Measurements from ENCODE around the gene LTBP2.

The LTBP2 gene

GRCh38 chr14:74551431-74552371 is 60.3 kb downstream of the LTBP2 start:
- no peak for DNase-seq (ENCODE audit: low spot score)
- peak overlapping the region; percentile 81 for H3K27ac ChIP-seq
- ChIA-PET POLR2A (ENCODE audit: low non-redundant PET) (no interaction called here), CTCF (no interaction called here)
- no peak for TF ChIP-seq CTCF (conservative IDR thresholded peaks at IDR 0.05; ENCODE audit: low read depth)

DNA sequence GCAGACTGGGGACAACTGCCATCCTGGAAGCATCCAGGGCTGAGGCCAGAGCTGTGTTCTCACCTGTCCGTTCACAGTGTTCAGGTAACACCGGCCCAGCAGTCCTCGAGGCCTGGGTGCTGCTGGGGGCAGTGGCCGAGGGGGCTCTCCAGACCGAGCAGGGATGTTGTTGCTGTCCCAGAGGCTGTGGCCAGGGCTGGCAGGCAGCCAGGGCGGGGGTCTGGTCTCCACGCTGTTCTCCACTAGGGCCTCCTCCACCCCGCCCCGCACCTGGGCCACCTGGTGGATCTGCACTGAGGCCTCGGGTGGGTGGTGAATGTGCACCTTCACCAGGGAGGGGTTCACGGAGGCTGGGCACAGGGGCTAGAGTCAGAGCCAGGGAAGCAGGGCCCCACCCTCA is 61.0 kb downstream of the LTBP2 start:
- POLR2A ChIA-PET (ENCODE audit: low non-redundant PET), result no interaction called here

GRCh38 chr14:74550071-74550470 is 62.0 kb downstream of the LTBP2 start:
- POLR2A ChIA-PET (ENCODE audit: low non-redundant PET), result interaction anchor here (1.2 kb wide), 1 partner anchor 20 kb away, joined by 4 read pairs; no protein-coding TSS in a partner anchor
- TF ChIP-seq CTCF (conservative IDR thresholded peaks at IDR 0.05; ENCODE audit: low read depth), result no peak
- no peak for DNase-seq (ENCODE audit: low spot score)
- peak overlapping the region; percentile 81 for H3K27ac ChIP-seq
- CTCF ChIA-PET, result interaction anchor here (0.6 to 1.1 kb wide), 5 partner anchors 59 to 315 kb away, joined by 3 to 9 read pairs (median 4); partner anchors contain the start of gene LTBP2

More for the DNA sequence above, 61.0 kb downstream of the LTBP2 start:
- no peak for DNase-seq (ENCODE audit: low spot score)
- CTCF ChIA-PET, result interaction anchor here (0.9 kb wide), 1 partner anchor 61 kb away, joined by 4 read pairs; the partner anchor contains the start of gene LTBP2
- TF ChIP-seq CTCF (conservative IDR thresholded peaks at IDR 0.05; ENCODE audit: low read depth), result no peak
- H3K27ac ChIP-seq, result peak overlapping the region; percentile 81

DNA sequence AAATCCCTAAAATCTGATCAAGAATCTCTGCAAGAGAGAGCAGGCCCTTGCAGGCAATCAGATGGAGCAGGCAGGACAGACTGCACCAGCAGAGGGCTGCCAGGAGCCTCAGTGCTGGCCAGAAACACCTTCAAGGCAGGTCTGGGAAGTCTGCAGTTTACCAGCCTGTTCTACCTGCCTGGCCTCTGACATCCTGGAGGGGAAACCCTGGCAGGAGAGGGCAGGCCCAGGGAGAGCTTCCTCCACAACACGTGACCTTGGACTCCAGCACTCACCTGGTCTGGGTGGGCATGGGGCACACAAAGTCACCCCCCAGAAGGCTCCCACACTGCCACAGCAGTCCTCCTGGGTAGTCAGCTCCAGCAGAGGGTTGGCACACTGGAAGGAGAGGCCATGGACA is 62.4 kb downstream of the LTBP2 start:
- TF ChIP-seq CTCF (conservative IDR thresholded peaks at IDR 0.05; ENCODE audit: low read depth), result no peak; the same call in 1 of the 2 replicates
- ChIA-PET CTCF (interaction anchor here (0.7 to 1.1 kb wide), 3 partner anchors 59 to 316 kb away, joined by 3 to 9 read pairs (median 3); partner anchors contain the start of gene LTBP2), POLR2A (ENCODE audit: low non-redundant PET) (interaction anchor here (1.2 kb wide), 1 partner anchor 21 kb away, joined by 4 read pairs; no protein-coding TSS in a partner anchor)
- DNase-seq (ENCODE audit: low spot score), result peak; percentile 49
- H3K27ac ChIP-seq, result peak overlapping the region; percentile 81

DNA sequence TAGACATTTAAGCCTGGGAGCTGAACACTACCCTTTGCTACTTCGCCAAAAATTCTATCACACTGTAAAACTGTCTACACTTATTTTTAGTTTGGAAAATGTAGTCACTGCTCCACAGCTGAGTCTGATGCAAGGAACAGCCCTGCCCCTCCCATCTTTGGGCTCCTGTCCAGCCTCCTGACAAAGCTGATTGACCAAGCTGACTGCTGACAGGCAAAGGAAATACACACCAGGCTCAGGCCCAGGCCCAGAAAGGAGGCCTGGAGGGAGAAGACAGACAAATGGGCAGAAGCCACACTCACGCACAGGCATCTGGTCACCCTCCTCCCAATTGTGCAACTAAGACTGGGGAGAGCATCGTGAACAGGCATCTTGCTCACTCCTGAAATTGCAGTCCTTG is 63.2 kb downstream of the LTBP2 start:
- POLR2A ChIA-PET (ENCODE audit: low non-redundant PET), result no interaction called here
- DNase-seq (ENCODE audit: low spot score), result no peak
- TF ChIP-seq CTCF (conservative IDR thresholded peaks at IDR 0.05; ENCODE audit: low read depth), result no peak
- CTCF ChIA-PET, result interaction anchor here (0.5 kb wide), 1 partner anchor 64 kb away, joined by 3 read pairs; no protein-coding TSS in a partner anchor
- H3K27ac ChIP-seq, result peak overlapping the region; percentile 81

DNA sequence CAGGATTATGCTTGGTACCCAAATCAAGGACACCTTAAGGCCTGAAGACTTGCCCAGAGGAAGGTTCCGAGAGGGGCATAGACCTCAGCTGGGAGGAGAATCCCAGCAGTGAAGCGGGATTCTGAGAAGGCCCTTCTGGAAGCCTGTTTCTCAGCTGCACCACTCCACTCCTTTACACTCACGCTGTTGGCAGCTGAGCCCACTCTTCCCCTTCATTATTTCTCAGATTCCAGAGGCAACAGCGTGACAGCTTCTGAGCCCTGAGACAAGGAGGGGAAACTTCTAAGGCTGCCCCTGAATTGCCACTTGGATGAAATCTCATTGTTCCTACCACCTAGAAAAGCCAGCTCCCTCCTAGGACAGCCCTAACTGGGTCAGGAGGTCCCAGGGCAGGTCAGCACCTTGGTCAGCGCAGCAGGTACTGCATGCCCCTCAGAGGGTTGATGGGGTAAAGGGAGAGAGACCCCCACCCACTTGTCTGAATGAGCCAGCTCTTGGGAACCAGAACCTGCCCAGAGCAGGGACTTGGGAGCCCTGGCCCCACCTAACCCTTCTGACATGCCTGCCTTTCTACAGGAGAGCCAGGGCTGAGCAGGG is 64.6 kb downstream of the LTBP2 start:
- ChIA-PET POLR2A (ENCODE audit: low non-redundant PET) (no interaction called here), CTCF (interaction anchor here (0.7 kb wide), 2 partner anchors 25 to 168 kb away, joined by 3 read pairs; no protein-coding TSS in a partner anchor)

More for the DNA sequence above, 64.6 kb downstream of the LTBP2 start:
- H3K27ac ChIP-seq, result peak overlapping the region; percentile 50
- TF ChIP-seq CTCF (conservative IDR thresholded peaks at IDR 0.05; ENCODE audit: low read depth), result no peak
- no peak for DNase-seq (ENCODE audit: low spot score)

Measured in RWPE1 (cell line).